Measurements from ENCODE around the gene AQP9. TPM values are rescaled to one million over a fixed set of nuclear protein-coding genes. Genes with fewer than 3 reads are reported as not detected.

Gene AQP9
- total and polyA plus RNA-seq, 4 donors: 0.17 to 5.6 (median 0.30) TPM; not detected in 1

GRCh38 chr15:58229297-58229768 lies 91.2 kb downstream of the AQP9 start:
- H3K36me3 ChIP-seq (ENCODE audit: control insufficient read depth, insufficient read depth, low read length): no peaks in the 10 kb centered on the region
- WGBS (ENCODE audit: insufficient coverage): no CpG with 5 or more reads among the region's 8 CpGs
- H3K27ac ChIP-seq (ENCODE audit: low read depth, low read length): no peak overlapping the region
- H3K4me3 ChIP-seq (ENCODE audit: low read depth, low read length): no peak overlapping the region
- peak in 4 of 6 donors; percentile 10 to 73 (median 44) for DNase-seq (ENCODE audit: low read depth in 4 of 6, low spot score in 6 of 6)
- H3K9me3 ChIP-seq (ENCODE audit: control insufficient read depth, insufficient read depth, low read length): no peaks in the 10 kb centered on the region
- H3K27me3 ChIP-seq (ENCODE audit: control insufficient read depth, insufficient read depth, low read length): no peaks in the 10 kb centered on the region
- H3K4me1 ChIP-seq (ENCODE audit: control insufficient read depth, insufficient read depth, low read length): peaks cover 3% of the 10 kb centered on the region

GRCh38 chr15:58232281-58233065 lies 94.3 kb downstream of the AQP9 start:
- no peak overlapping the region for H3K27ac ChIP-seq (ENCODE audit: low read depth, low read length)

GRCh38 chr15:58233341-58233740 lies 95.2 kb downstream of the AQP9 start:
- Histone ChIP-seq H3K9me3 (ENCODE audit: control insufficient read depth, insufficient read depth, low read length) (no peaks in the 10 kb centered on the region), H3K27ac (ENCODE audit: low read depth, low read length) (no peak overlapping the region), H3K27me3 (ENCODE audit: control insufficient read depth, insufficient read depth, low read length) (no peaks in the 10 kb centered on the region), H3K4me3 (ENCODE audit: low read depth, low read length) (no peak overlapping the region), H3K36me3 (ENCODE audit: control insufficient read depth, insufficient read depth, low read length) (no peaks in the 10 kb centered on the region), H3K4me1 (ENCODE audit: control insufficient read depth, insufficient read depth, low read length) (peaks cover 3% of the 10 kb centered on the region)
- no CpG with 5 or more reads among the region's 1 CpG for WGBS (ENCODE audit: insufficient coverage)
- DNase-seq (ENCODE audit: low read depth in 4 of 6, low spot score in 6 of 6): no peak

More at GRCh38 chr15:58232281-58233065, 94.3 kb downstream of the AQP9 start:
- 100% methylated on average over 1 of the region's 3 CpGs for WGBS (ENCODE audit: insufficient coverage)
- no peak overlapping the region for H3K4me3 ChIP-seq (ENCODE audit: low read depth, low read length)
- no peak for DNase-seq (ENCODE audit: low read depth in 4 of 6, low spot score in 6 of 6)
- no peaks in the 10 kb centered on the region for H3K9me3 ChIP-seq (ENCODE audit: control insufficient read depth, insufficient read depth, low read length)
- H3K36me3 ChIP-seq (ENCODE audit: control insufficient read depth, insufficient read depth, low read length): no peaks in the 10 kb centered on the region
- H3K27me3 ChIP-seq (ENCODE audit: control insufficient read depth, insufficient read depth, low read length): no peaks in the 10 kb centered on the region
- peaks cover 3% of the 10 kb centered on the region for H3K4me1 ChIP-seq (ENCODE audit: control insufficient read depth, insufficient read depth, low read length)

Small RNA genes lying within 50 kb of the gene (small RNA-seq; reads per million reads assigned to genes)
- not detected for gene MTCO3P23 (ENCODE audit: low replicate concordance)

Other genes starting within 250 kb of the AQP9 start
- gene ALDH1A2, start 72.7 kb upstream of the AQP9 start, total RNA-seq: 10 to 100 TPM; 25.0 to 78.6 TPM
- 10 to 100 TPM; 23.4 to 27.4 TPM for gene ALDH1A2, start 72.7 kb upstream of the AQP9 start, polyA plus RNA-seq (ENCODE audit: insufficient read length in 2 of 2)

Data from spinal cord (tissue), 10 donors.